ENCODE results near the gene FAM227B.
"Not testable (repeated sequence)": the region's sequence is repeated elsewhere in the genome, so short reads cannot be mapped to it uniquely, and the experiment has no call there.

FAM227B gene

GRCh38 chr15:49435174-49435573 lies 185.4 kb downstream of the FAM227B start:
- no peak for DNase-seq

GRCh38 chr15:49430046-49430445 lies 190.6 kb downstream of the FAM227B start:
- DNase-seq, result no peak

- DNase-seq, result no peak
Measured at GRCh38 chr15:49428409-49429095, 192.1 kb downstream of the FAM227B start.

GRCh38 chr15:49427372-49427771 lies 193.2 kb downstream of the FAM227B start:
- no peak for DNase-seq

- no peak for DNase-seq
Measured at GRCh38 chr15:49424954-49425353, 195.7 kb downstream of the FAM227B start.

- DNase-seq, result no peak
Measured at GRCh38 chr15:49423901-49424550, 196.6 kb downstream of the FAM227B start.

- peak in 1 of 2 donors; percentile 25 for DNase-seq
Measured at GRCh38 chr15:49423021-49423420, 197.6 kb downstream of the FAM227B start, which contains the start of gene FGF7. Gene FGF7, plus strand, starts transcription at chr15:49423242. Its CDS starts 1,056 bp downstream, at chr15:49424298.

- peak; percentile 5 to 46 for DNase-seq
Measured at GRCh38 chr15:49421991-49422390, 198.6 kb downstream of the FAM227B start.

GRCh38 chr15:49418811-49419210 lies 201.8 kb downstream of the FAM227B start:
- DNase-seq, result no peak

GRCh38 chr15:49415638-49416037 lies 205.0 kb downstream of the FAM227B start:
- no peak for DNase-seq

- DNase-seq, result no peak
Measured at GRCh38 chr15:49415149-49415548, 205.5 kb downstream of the FAM227B start.

GRCh38 chr15:49412797-49413196 lies 207.8 kb downstream of the FAM227B start:
- no peak for DNase-seq

- DNase-seq, result no peak
Measured at GRCh38 chr15:49410641-49411040, 210.0 kb downstream of the FAM227B start.

- no peak for DNase-seq
Measured at GRCh38 chr15:49406352-49407118, 214.1 kb downstream of the FAM227B start.

GRCh38 chr15:49402515-49403296 lies 217.9 kb downstream of the FAM227B start:
- not testable (repeated sequence) for DNase-seq

- DNase-seq, result no peak
Measured at GRCh38 chr15:49387471-49387870, 233.1 kb downstream of the FAM227B start.

GRCh38 chr15:49383266-49383665 lies 237.4 kb downstream of the FAM227B start:
- no peak for DNase-seq

GRCh38 chr15:49382394-49382793 lies 238.2 kb downstream of the FAM227B start:
- DNase-seq, result no peak

GRCh38 chr15:49380912-49381311 lies 239.7 kb downstream of the FAM227B start:
- no peak for DNase-seq

- no peak for DNase-seq
Measured at GRCh38 chr15:49379996-49380395, 240.6 kb downstream of the FAM227B start.

GRCh38 chr15:49372366-49372765 lies 248.3 kb downstream of the FAM227B start:
- no peak for DNase-seq

GRCh38 chr15:49370782-49371181 lies 249.8 kb downstream of the FAM227B start:
- no peak for DNase-seq

- no peak for DNase-seq
Measured at GRCh38 chr15:49366496-49366895, 254.1 kb downstream of the FAM227B start.
